HepG2 (cell line): Measurements from ENCODE around the gene SEC14L5. TPM values are rescaled to one million over a fixed set of nuclear protein-coding genes. Genes with fewer than 3 reads are reported as not detected.
A peak's percentile ranks its signal among the peaks of the same experiment; 100 is the strongest.

Experiments
- FOXA1 ChIP-seq, 2 experiments: fragments of 450-650 bp in 1 of 2; sonication (generic) in 1 of 2; formaldehyde crosslinking in 1 of 2; IDR thresholded peaks; 2 replicates each; pipeline versions ENCODE4 v1.4.0 to v1.6.1; 2016 to 2020; ENCODE audit warnings: missing genetic modification reagents in 1 of 2
- HNRNPUL1 ChIP-seq: fragments of 200-400 bp; formaldehyde crosslinking; IDR thresholded peaks from 2 replicates; pipeline ENCODE4 v1.6.1; 2017; ENCODE audit warnings: low read depth, mild to moderate bottlenecking, low read length, moderate library complexity
- ISX ChIP-seq: sonication (generic); formaldehyde crosslinking; conservative IDR thresholded peaks from 2 replicates; pipeline ENCODE4 v1.5.0; 2020; ENCODE audit warnings: missing genetic modification reagents
- KDM1A ChIP-seq: IDR thresholded peaks from 2 replicates; pipeline ENCODE4 v1.6.1; 2016; ENCODE audit warnings: missing compliant biosample characterization
- KMT2B ChIP-seq: IDR thresholded peaks from 2 replicates; pipeline ENCODE4 v1.6.1; 2016; ENCODE audit warnings: missing genetic modification reagents, missing compliant biosample characterization
- MIER2 ChIP-seq: IDR thresholded peaks from 2 replicates; pipeline ENCODE4 v1.6.1; 2016; ENCODE audit warnings: missing biosample characterization, missing genetic modification reagents
- NCOA2 ChIP-seq: sonication (generic); formaldehyde crosslinking; IDR thresholded peaks from 2 replicates; pipeline ENCODE4 v1.8.0; 2022; ENCODE audit warnings: inconsistent platforms
- NFKBIZ ChIP-seq: IDR thresholded peaks from 2 replicates; pipeline ENCODE4 v1.6.1; 2018; ENCODE audit warnings: missing genetic modification reagents, missing compliant biosample characterization
- NONO ChIP-seq, 2 experiments: fragments of 450-650 bp in 1 of 2; sonication (generic) in 1 of 2; formaldehyde crosslinking in 1 of 2; IDR thresholded peaks in 1 of 2; conservative IDR thresholded peaks in 1 of 2; 2 replicates each; pipeline versions ENCODE4 v1.6.1 to v1.8.0; 2017 to 2022; ENCODE audit warnings: mild to moderate bottlenecking in 1 of 2, missing genetic modification reagents in 1 of 2, moderate library complexity in 1 of 2
- NR3C1 ChIP-seq: sonication (generic); formaldehyde crosslinking; IDR thresholded peaks from 2 replicates; pipeline ENCODE4 v1.4.0; 2020; ENCODE audit warnings: missing genetic modification reagents
- POLR2G ChIP-seq: fragments of 200-400 bp; formaldehyde crosslinking; IDR thresholded peaks from 2 replicates; pipeline ENCODE4 v1.6.1; 2018; ENCODE audit warnings: mild to moderate bottlenecking, low read depth, low read length, moderate library complexity
- SALL1 ChIP-seq: sonication (generic); formaldehyde crosslinking; IDR thresholded peaks from 2 replicates; pipeline ENCODE4 v1.8.0; 2022; ENCODE audit warnings: mild to moderate bottlenecking, missing genetic modification reagents
- SNAI1 ChIP-seq: sonication (generic); formaldehyde crosslinking; IDR thresholded peaks from 2 replicates; pipeline ENCODE4 v1.5.0; 2020; ENCODE audit warnings: mild to moderate bottlenecking, missing genetic modification reagents, borderline replicate concordance
- TOE1 ChIP-seq: sonication (generic); formaldehyde crosslinking; IDR thresholded peaks from 2 replicates; pipeline ENCODE4 v1.4.0; 2020; ENCODE audit warnings: mild to moderate bottlenecking, missing genetic modification reagents
- XBP1 ChIP-seq: sonication (generic); formaldehyde crosslinking; IDR thresholded peaks from 2 replicates; pipeline ENCODE4 v1.5.0; 2020; ENCODE audit warnings: missing genetic modification reagents
- YY1 ChIP-seq: IDR thresholded peaks from 2 replicates; pipeline ENCODE4 v1.6.1; 2011; ENCODE audit warnings: low read length, low read depth, moderate library complexity, mild to moderate bottlenecking; ENCODE audit not compliant: insufficient read depth, insufficient replicate concordance
- ZNF235 ChIP-seq: sonication (generic); formaldehyde crosslinking; IDR thresholded peaks from 2 replicates; pipeline ENCODE4 v1.8.1; 2023; ENCODE audit warnings: mild to moderate bottlenecking, missing genetic modification reagents, borderline replicate concordance
- ZNF678 ChIP-seq: sonication (generic); formaldehyde crosslinking; IDR thresholded peaks from 2 replicates; pipeline ENCODE4 v1.4.0; 2020; ENCODE audit warnings: mild to moderate bottlenecking, missing genetic modification reagents
- ZNF709 ChIP-seq: sonication (generic); formaldehyde crosslinking; IDR thresholded peaks from 2 replicates; pipeline ENCODE4 v1.5.0; 2020; ENCODE audit warnings: mild to moderate bottlenecking, missing genetic modification reagents
- ZNF746 ChIP-seq: sonication (generic); formaldehyde crosslinking; IDR thresholded peaks from 2 replicates; pipeline ENCODE4 v1.8.0; 2022; ENCODE audit warnings: mild to moderate bottlenecking, missing genetic modification reagents
- ZNF879 ChIP-seq: sonication (generic); formaldehyde crosslinking; IDR thresholded peaks from 2 replicates; pipeline ENCODE4 v1.8.1; 2023; ENCODE audit warnings: missing genetic modification reagents
- polyA plus RNA-seq, 8 experiments: library from polyadenylated mRNA; depleted of rRNA in 3 of 8; stranded (reverse) in 7 of 8; unstranded in 1 of 8; fragments of >200 nt; fragmentation: Illumina TruSeq in 4 of 8; extraction: Trizol in 4 of 8; gene quantifications; 2 replicates each; pipeline versions ENCODE4 v1.2.1 to v1.2.3, GENCODE V29; 2011 to 2016; ENCODE audit warnings: low read depth in 4 of 8, missing spikeins in 1 of 8, mixed read lengths in 1 of 8; ENCODE audit not compliant: insufficient read depth in 1 of 8
- total RNA-seq, 5 experiments: library from RNA; depleted of rRNA; stranded (reverse); fragments of >200 nt; fragmentation: Illumina TruSeq; extraction: Trizol; gene quantifications; 2 replicates each; pipeline ENCODE4 v1.2.3, GENCODE V29; 2016; ENCODE audit warnings: low read depth in 1 of 5
- TF ChIP-seq, protein P1 (sequence below): sonication (generic); formaldehyde crosslinking; IDR thresholded peaks from 2 replicates; pipeline ENCODE4 v1.4.0; 2020; ENCODE audit warnings: mild to moderate bottlenecking, missing genetic modification reagents
- TF ChIP-seq, protein P2 (sequence below): sonication (generic); formaldehyde crosslinking; IDR thresholded peaks from 2 replicates; pipeline ENCODE4 v1.4.0; 2020; ENCODE audit warnings: missing genetic modification reagents, borderline replicate concordance
- TF ChIP-seq, protein P3 (sequence below): sonication (generic); formaldehyde crosslinking; IDR thresholded peaks from 2 replicates; pipeline ENCODE4 v1.9.0; 2021; ENCODE audit warnings: missing genetic modification reagents, borderline replicate concordance
- TF ChIP-seq, protein P4 (sequence below): sonication (generic); IDR thresholded peaks from 2 replicates; pipeline ENCODE4 v1.6.1; 2016; ENCODE audit warnings: low read depth, borderline replicate concordance

Gene SEC14L5
- total and polyA plus RNA-seq, 2 of the 13 experiments (the other 11 are each of a cell fraction or from before 2014, with no cell fraction given) = 0.40 to 0.42 TPM

DNA sequence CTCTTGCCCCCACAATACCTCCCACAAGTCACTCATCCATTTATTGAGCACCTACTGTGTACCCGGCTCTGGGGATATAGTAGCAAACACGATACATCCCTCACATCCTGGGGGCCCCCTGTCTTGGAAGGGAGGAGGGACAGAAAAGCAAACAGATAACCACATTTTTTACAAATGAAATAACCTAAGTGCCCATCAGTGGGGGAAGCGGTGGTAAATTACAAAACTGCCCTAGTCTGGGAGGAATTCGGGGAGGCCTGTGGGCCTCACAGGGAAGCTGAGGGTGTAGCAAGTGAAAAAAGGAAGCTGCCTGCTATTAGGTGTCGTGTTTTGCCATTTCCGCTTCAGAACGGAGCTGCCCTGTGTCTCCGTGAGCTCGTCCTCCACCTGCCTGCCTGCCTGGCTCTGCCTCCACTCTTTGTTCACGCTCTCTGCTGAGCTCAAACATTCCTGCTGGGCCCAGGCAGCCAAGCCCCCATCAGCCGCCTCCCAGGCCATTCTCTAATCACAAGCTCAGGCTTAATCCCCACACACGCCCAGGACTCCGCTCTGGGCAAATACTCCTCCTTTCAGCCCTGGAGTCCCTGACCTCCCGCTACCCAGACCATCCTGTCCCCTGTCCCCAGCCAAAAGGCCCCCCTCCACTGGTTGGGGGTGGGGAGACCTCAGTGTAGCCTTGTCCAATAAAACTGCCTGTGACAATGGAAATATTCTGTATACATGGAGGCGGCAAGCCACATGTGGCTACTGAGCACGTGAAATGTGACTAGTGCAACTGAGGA lies 10.2 kb upstream of the SEC14L5 start (continued):
- TF ChIP-seq, protein P1, sequence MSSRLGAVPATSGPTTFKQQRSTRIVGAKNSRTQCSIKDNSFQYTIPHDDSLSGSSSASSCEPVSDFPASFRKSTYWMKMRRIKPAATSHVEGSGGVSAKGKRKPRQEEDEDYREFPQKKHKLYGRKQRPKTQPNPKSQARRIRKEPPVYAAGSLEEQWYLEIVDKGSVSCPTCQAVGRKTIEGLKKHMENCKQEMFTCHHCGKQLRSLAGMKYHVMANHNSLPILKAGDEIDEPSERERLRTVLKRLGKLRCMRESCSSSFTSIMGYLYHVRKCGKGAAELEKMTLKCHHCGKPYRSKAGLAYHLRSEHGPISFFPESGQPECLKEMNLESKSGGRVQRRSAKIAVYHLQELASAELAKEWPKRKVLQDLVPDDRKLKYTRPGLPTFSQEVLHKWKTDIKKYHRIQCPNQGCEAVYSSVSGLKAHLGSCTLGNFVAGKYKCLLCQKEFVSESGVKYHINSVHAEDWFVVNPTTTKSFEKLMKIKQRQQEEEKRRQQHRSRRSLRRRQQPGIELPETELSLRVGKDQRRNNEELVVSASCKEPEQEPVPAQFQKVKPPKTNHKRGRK = no peak
- no peak for TF ChIP-seq ZNF235
- TF ChIP-seq KMT2B (CRISPR knock-in tag) = no peak
- TF ChIP-seq ISX (CRISPR knock-in tag) = no peak
- TF ChIP-seq NFKBIZ (CRISPR knock-in tag) = no peak
- TF ChIP-seq ZNF746 (CRISPR knock-in tag) = peak; percentile 66; the same call in 1 of the 2 replicates
- TF ChIP-seq, protein P2, sequence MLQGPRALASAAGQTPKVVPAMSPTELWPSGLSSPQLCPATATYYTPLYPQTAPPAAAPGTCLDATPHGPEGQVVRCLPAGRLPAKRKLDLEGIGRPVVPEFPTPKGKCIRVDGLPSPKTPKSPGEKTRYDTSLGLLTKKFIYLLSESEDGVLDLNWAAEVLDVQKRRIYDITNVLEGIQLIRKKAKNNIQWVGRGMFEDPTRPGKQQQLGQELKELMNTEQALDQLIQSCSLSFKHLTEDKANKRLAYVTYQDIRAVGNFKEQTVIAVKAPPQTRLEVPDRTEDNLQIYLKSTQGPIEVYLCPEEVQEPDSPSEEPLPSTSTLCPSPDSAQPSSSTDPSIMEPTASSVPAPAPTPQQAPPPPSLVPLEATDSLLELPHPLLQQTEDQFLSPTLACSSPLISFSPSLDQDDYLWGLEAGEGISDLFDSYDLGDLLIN (CRISPR knock-in tag) = no peak
- no peak for TF ChIP-seq ZNF709
- TF ChIP-seq NONO (IDR thresholded peaks at IDR 0.05) = no peak
- no peak for TF ChIP-seq NONO (CRISPR knock-in tag; conservative IDR thresholded peaks at IDR 0.05)
- TF ChIP-seq KDM1A (CRISPR knock-in tag) = no peak
- TF ChIP-seq MIER2 (CRISPR knock-in tag) = peak; percentile 20; the same call in 1 of the 2 replicates
- no peak for TF ChIP-seq FOXA1 (IDR thresholded peaks at IDR 0.05)
- peak; percentile 6; the same call in 1 of the 2 replicates for TF ChIP-seq FOXA1 (CRISPR knock-in tag; IDR thresholded peaks at IDR 0.05)
- TF ChIP-seq HNRNPUL1 = no peak
- no peak for TF ChIP-seq XBP1
- TF ChIP-seq SNAI1 (CRISPR knock-in tag) = peak; percentile 92; the same call in 1 of the 2 replicates
- TF ChIP-seq, protein P3, sequence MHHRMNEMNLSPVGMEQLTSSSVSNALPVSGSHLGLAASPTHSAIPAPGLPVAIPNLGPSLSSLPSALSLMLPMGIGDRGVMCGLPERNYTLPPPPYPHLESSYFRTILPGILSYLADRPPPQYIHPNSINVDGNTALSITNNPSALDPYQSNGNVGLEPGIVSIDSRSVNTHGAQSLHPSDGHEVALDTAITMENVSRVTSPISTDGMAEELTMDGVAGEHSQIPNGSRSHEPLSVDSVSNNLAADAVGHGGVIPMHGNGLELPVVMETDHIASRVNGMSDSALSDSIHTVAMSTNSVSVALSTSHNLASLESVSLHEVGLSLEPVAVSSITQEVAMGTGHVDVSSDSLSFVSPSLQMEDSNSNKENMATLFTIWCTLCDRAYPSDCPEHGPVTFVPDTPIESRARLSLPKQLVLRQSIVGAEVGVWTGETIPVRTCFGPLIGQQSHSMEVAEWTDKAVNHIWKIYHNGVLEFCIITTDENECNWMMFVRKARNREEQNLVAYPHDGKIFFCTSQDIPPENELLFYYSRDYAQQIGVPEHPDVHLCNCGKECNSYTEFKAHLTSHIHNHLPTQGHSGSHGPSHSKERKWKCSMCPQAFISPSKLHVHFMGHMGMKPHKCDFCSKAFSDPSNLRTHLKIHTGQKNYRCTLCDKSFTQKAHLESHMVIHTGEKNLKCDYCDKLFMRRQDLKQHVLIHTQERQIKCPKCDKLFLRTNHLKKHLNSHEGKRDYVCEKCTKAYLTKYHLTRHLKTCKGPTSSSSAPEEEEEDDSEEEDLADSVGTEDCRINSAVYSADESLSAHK (CRISPR knock-in tag) = no peak
- TF ChIP-seq NR3C1 (CRISPR knock-in tag) = no peak
- no peak for TF ChIP-seq ZNF678 (CRISPR knock-in tag)
- TF ChIP-seq TOE1 = no peak
- TF ChIP-seq, protein P4, sequence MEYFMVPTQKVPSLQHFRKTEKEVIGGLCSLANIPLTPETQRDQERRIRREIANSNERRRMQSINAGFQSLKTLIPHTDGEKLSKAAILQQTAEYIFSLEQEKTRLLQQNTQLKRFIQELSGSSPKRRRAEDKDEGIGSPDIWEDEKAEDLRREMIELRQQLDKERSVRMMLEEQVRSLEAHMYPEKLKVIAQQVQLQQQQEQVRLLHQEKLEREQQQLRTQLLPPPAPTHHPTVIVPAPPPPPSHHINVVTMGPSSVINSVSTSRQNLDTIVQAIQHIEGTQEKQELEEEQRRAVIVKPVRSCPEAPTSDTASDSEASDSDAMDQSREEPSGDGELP = peak; percentile 47; the same call in 1 of the 2 replicates
- no peak for TF ChIP-seq YY1
- no peak for TF ChIP-seq ZNF879 (CRISPR knock-in tag)
- 0 out of 2 replicates have a peak, but pooled peaks have one; percentile 23 for TF ChIP-seq NCOA2 (CRISPR knock-in tag)
- peak; percentile 73; the same call in 1 of the 2 replicates for TF ChIP-seq POLR2G
- peak; percentile 44; the same call in 1 of the 2 replicates for TF ChIP-seq SALL1 (CRISPR knock-in tag)
